Endothelial cell of umbilical vein (primary cell): Measurements from ENCODE around the gene DHRS2. TPM values are rescaled to one million over a fixed set of nuclear protein-coding genes. Genes with fewer than 3 reads are reported as not detected.

Experiments
- BruUV-seq: library from RNA; stranded (reverse); fragments of 400-500 nt; replicated peaks from 2 replicates; lab custom pipeline; 2021; lab: Mats Ljungman, UMichigan
- CTCF ChIA-PET: fragments of 300-600, 350-600 bp; sonication (Branson Sonifier 250); formaldehyde crosslinking; loops from one replicate; lab custom pipeline; 2021; ENCODE audit warnings: antibody characterized with exemption, inconsistent platforms; lab: Charles Lee
- POLR2A ChIA-PET: fragments of 300-600, 350-600 bp; sonication (Branson Sonifier 250); formaldehyde crosslinking; loops from one replicate; lab custom pipeline; 2021; ENCODE audit warnings: antibody characterized with exemption, inconsistent platforms; lab: Charles Lee
- DNase-seq: peaks from one replicate; pipeline ENCODE4 v3.0.0-alpha.2; 2011; ENCODE audit warnings: low read depth, low spot score
- FAIRE-seq: peaks from 2 replicates; lab custom pipeline; 2011; peaks lifted over from hg19 to GRCh38; lab: Jason Lieb, UNC
- H2AFZ ChIP-seq: 2 replicates; pipeline ENCODE4 v1.6.0; 2012; ENCODE audit warnings: low read depth, low read length, control low read depth, inconsistent platforms
- H3K27ac ChIP-seq: 2 replicates; pipeline ENCODE4 v1.5.1; 2011; ENCODE audit warnings: low read depth, mild to moderate bottlenecking, control low read depth, low read length, moderate library complexity; ENCODE audit not compliant: insufficient read depth
- H3K27me3 ChIP-seq, 2 experiments: 2 replicates each; pipeline versions ENCODE4 v1.6.0 to v1.6.1; 2011; ENCODE audit warnings: low read length in 2 of 2, mixed read lengths in 1 of 2; ENCODE audit not compliant: control insufficient read depth in 2 of 2, insufficient read depth in 2 of 2
- H3K36me3 ChIP-seq, 2 experiments: 2 replicates in 1 of 2; 3 replicates in 1 of 2; pipeline ENCODE4 v1.5.1; 2011; ENCODE audit warnings: low read length in 2 of 2, mild to moderate bottlenecking in 1 of 2, moderate library complexity in 1 of 2; ENCODE audit not compliant: control insufficient read depth in 2 of 2, insufficient read depth in 2 of 2; ENCODE audit errors: extremely low read depth in 1 of 2
- H3K4me1 ChIP-seq: 3 replicates; pipeline ENCODE4 v1.5.1; 2011; ENCODE audit warnings: mild to moderate bottlenecking, low read length; ENCODE audit not compliant: control insufficient read depth, insufficient read depth; ENCODE audit errors: extremely low read depth
- H3K4me2 ChIP-seq: 2 replicates; pipeline ENCODE4 v1.6.1; 2011; ENCODE audit warnings: low read length, control low read depth, mixed read lengths; ENCODE audit not compliant: insufficient read depth
- H3K4me3 ChIP-seq, 3 experiments: fragments of 200-600 bp in 1 of 3; sonication (generic), shearing (Covaris generic) in 1 of 3; replicated peaks in 1 of 3; 2 replicates each; pipeline ENCODE4 v1.5.1; 2011 to 2016; ENCODE audit warnings: control low read depth in 3 of 3, low read length in 3 of 3, mild to moderate bottlenecking in 2 of 3, inconsistent platforms in 1 of 3, low read depth in 1 of 3, moderate library complexity in 1 of 3; ENCODE audit not compliant: insufficient read depth in 1 of 3
- H3K79me2 ChIP-seq: 2 replicates; pipeline ENCODE4 v1.6.0; 2012; ENCODE audit warnings: low read length, inconsistent platforms; ENCODE audit not compliant: control insufficient read depth, insufficient read depth
- H3K9ac ChIP-seq: replicated peaks from 2 replicates; pipeline ENCODE3; 2011; ENCODE audit warnings: low read length, control low read depth; ENCODE audit not compliant: insufficient read depth; ENCODE audit errors: extremely low read depth
- H3K9me1 ChIP-seq: replicated peaks from 3 replicates; pipeline ENCODE4 v1.6.0; 2011; ENCODE audit warnings: mild to moderate bottlenecking, low read length; ENCODE audit not compliant: control insufficient read depth, insufficient read depth; ENCODE audit errors: extremely low read depth
- H3K9me3 ChIP-seq: replicated peaks from 2 replicates; pipeline ENCODE4 v1.5.1; 2012; ENCODE audit warnings: low read length, inconsistent platforms; ENCODE audit not compliant: control insufficient read depth, insufficient read depth
- H4K20me1 ChIP-seq: replicated peaks from 2 replicates; pipeline ENCODE3; 2011; ENCODE audit warnings: mild to moderate bottlenecking, low read length; ENCODE audit not compliant: control insufficient read depth, insufficient read depth; ENCODE audit errors: extremely low read depth
- CTCF ChIP-seq, 2 donors: IDR thresholded peaks; 1 replicate in 1 of 2; 2 replicates in 1 of 2; pipeline ENCODE4 v1.5.1; 2011; ENCODE audit warnings: low read length in 2 of 2, mild to moderate bottlenecking in 2 of 2, moderate library complexity in 2 of 2, control low read depth in 1 of 2, inconsistent platforms in 1 of 2, low read depth in 1 of 2; ENCODE audit not compliant: insufficient read depth in 1 of 2; ENCODE audit errors: extremely low read depth in 1 of 2
- EZH2 ChIP-seq: IDR thresholded peaks from 2 replicates; pipeline ENCODE4 v1.6.1; 2012; ENCODE audit warnings: borderline replicate concordance, low read depth, mild to moderate bottlenecking, moderate library complexity, low read length, inconsistent platforms; ENCODE audit not compliant: severe bottlenecking
- FOS ChIP-seq: IDR thresholded peaks from 2 replicates; pipeline ENCODE4 v1.6.1; 2011; ENCODE audit warnings: mild to moderate bottlenecking, low read length, moderate library complexity, borderline replicate concordance; ENCODE audit not compliant: insufficient read depth
- GATA2 ChIP-seq: IDR thresholded peaks from 2 replicates; pipeline ENCODE4 v1.7.0; 2011; ENCODE audit warnings: low read depth, mild to moderate bottlenecking, moderate library complexity, mixed read lengths, low read length; ENCODE audit not compliant: insufficient read length, insufficient read depth
- JUN ChIP-seq: IDR thresholded peaks from 2 replicates; pipeline ENCODE4 v1.6.1; 2011; ENCODE audit warnings: borderline replicate concordance, low read depth; ENCODE audit not compliant: insufficient read length, insufficient read depth
- MAX ChIP-seq: IDR thresholded peaks from 2 replicates; pipeline ENCODE4 v1.6.1; 2011; ENCODE audit not compliant: insufficient read depth, insufficient read length
- MYC ChIP-seq: IDR thresholded peaks from one replicate; pipeline ENCODE4 v1.6.1; 2011; ENCODE audit warnings: mild to moderate bottlenecking, low read depth, low read length
- POLR2A ChIP-seq: IDR thresholded peaks from 2 replicates; pipeline ENCODE4 v1.6.1; 2012; ENCODE audit warnings: low read depth, mild to moderate bottlenecking, control low read depth, low read length
- POLR2AphosphoS5 ChIP-seq: IDR thresholded peaks from 2 replicates; pipeline ENCODE4 v1.6.1; 2012; ENCODE audit warnings: low read depth, mild to moderate bottlenecking, control low read depth, low read length, moderate library complexity; ENCODE audit not compliant: insufficient read depth
- dilution Hi-C: fragments of 300-500 bp; cut with MboI; formaldehyde crosslinking; loops from one replicate; pipeline ENCODE4 v1.15.0; 2019; ENCODE audit warnings: low sequenced_read_pairs; ENCODE audit not compliant: extremely low pct_ligation_motif_present
- intact Hi-C: fragments of 100-400 bp; cut with micrococcal nuclease; formaldehyde crosslinking; loops from one replicate; pipeline ENCODE4 v1.10.0; 2022
- polyA plus RNA-seq, 4 experiments: library from polyadenylated mRNA; depleted of rRNA in 3 of 4; stranded (reverse) in 3 of 4; unstranded in 1 of 4; fragments of >200 nt; gene quantifications; 2 replicates each; pipeline versions ENCODE4 v1.2.1 to v1.2.3, GENCODE V29; 2011 to 2012; ENCODE audit warnings: missing spikeins in 1 of 4
- total RNA-seq: library from RNA; stranded (reverse); gene quantifications from 2 replicates; pipeline ENCODE4 v1.2.3, GENCODE V29; 2021

The DHRS2 gene
- total and polyA plus RNA-seq, 2 donors (not counting 3 experiments of a cell fraction or from before 2014, with no cell fraction given) = 0.10 TPM; not detected in 1

GRCh38 chr14:23624830-23625404 is 11.2 kb upstream of the DHRS2 start:
- DNase-seq (no peak), FAIRE-seq (no peak)
- H4K20me1 ChIP-seq = no peaks in the 10 kb centered on the region
- dilution Hi-C loops = no loop called here
- H3K9me1 ChIP-seq = no peaks in the 10 kb centered on the region
- no peak overlapping the region for H2AFZ ChIP-seq
- H3K9me3 ChIP-seq = no peaks in the 10 kb centered on the region
- H3K4me3 ChIP-seq = no peak overlapping the region
- no peaks in the 10 kb centered on the region for H3K79me2 ChIP-seq
- H3K27ac ChIP-seq = no peak overlapping the region
- POLR2A ChIA-PET = no interaction called here
- no peaks in the 10 kb centered on the region for H3K27me3 ChIP-seq
- H3K4me1 ChIP-seq = no peaks in the 10 kb centered on the region
- BruUV-seq = no TSS peak
- no peak overlapping the region for H3K4me2 ChIP-seq
- intact Hi-C loops = no loop called here
- CTCF ChIA-PET = interaction anchor here (1.7 kb wide), 1 partner anchor 8 kb away, joined by 3 read pairs; no protein-coding TSS in a partner anchor
- H3K36me3 ChIP-seq = no peaks in the 10 kb centered on the region
- no peak for TF ChIP-seq GATA2
- no peak for TF ChIP-seq EZH2
- TF ChIP-seq MYC = no peak
- TF ChIP-seq FOS = no peak
- TF ChIP-seq POLR2AphosphoS5 = no peak
- no peak for TF ChIP-seq JUN
- TF ChIP-seq MAX = no peak
- TF ChIP-seq POLR2A = no peak
- no peak overlapping the region for H3K9ac ChIP-seq

GRCh38 chr14:23626946-23627345 is 9.2 kb upstream of the DHRS2 start:
- Histone ChIP-seq H3K4me3 (no peak overlapping the region), H3K4me1 (no peaks in the 10 kb centered on the region), H3K79me2 (no peaks in the 10 kb centered on the region), H3K9me1 (no peaks in the 10 kb centered on the region), H3K9me3 (no peaks in the 10 kb centered on the region), H3K27ac (no peak overlapping the region), H3K36me3 (no peaks in the 10 kb centered on the region), H3K27me3 (no peaks in the 10 kb centered on the region), H2AFZ (no peak overlapping the region), H3K4me2 (no peak overlapping the region), H3K9ac (no peak overlapping the region), H4K20me1 (no peaks in the 10 kb centered on the region)
- BruUV-seq = no TSS peak
- intact Hi-C loops = no loop called here
- FAIRE-seq (no peak), DNase-seq (no peak)
- POLR2A ChIA-PET = no interaction called here
- TF ChIP-seq MAX (no peak), JUN (no peak), POLR2AphosphoS5 (no peak), GATA2 (no peak), EZH2 (no peak), POLR2A (no peak), FOS (no peak), CTCF (IDR thresholded peaks at IDR 0.05; ENCODE audit: extremely low read depth in 1 of 2, insufficient read depth in 1 of 2, low read depth in 1 of 2, low read length in 2 of 2) (no peak), MYC (no peak)
- dilution Hi-C loops = no loop called here
- CTCF ChIA-PET = interaction anchor here (1.5 kb wide), 1 partner anchor 38 kb away, joined by 4 read pairs; no protein-coding TSS in a partner anchor
